Transverse colon (tissue), 4 donors: ENCODE data around the gene RTN3. TPM values are rescaled to one million over a fixed set of nuclear protein-coding genes. Genes with fewer than 3 reads are reported as not detected.

Source experiments
- DNase-seq: peaks from one replicate; pipeline ENCODE4 v3.0.0-alpha.2; 2019
- H3K27ac ChIP-seq, 4 donors: fragments of 200-600 bp; sonication (generic); 2 replicates each; pipeline ENCODE4 v1.5.1; 2016 to 2018; ENCODE audit warnings: inconsistent platforms in 4 of 4
- H3K27me3 ChIP-seq: fragments of 200-600 bp; sonication (generic); 2 replicates; pipeline ENCODE4 v1.5.1; 2017; ENCODE audit warnings: inconsistent platforms
- H3K36me3 ChIP-seq, 4 donors: fragments of 200-600 bp; sonication (generic); 2 replicates each; pipeline ENCODE4 v1.5.1; 2017 to 2019; ENCODE audit warnings: inconsistent platforms in 4 of 4
- H3K4me1 ChIP-seq, 4 donors: fragments of 200-600 bp; sonication (generic); 2 replicates each; pipeline ENCODE4 v1.5.1; 2017 to 2020; ENCODE audit warnings: inconsistent platforms in 4 of 4
- H3K4me3 ChIP-seq, 4 donors: fragments of 200-600 bp; sonication (generic); 1 replicate in 1 of 4; 2 replicates in 3 of 4; pipeline versions ENCODE4 v1.5.1 to v1.6.1; 2017 to 2019; ENCODE audit warnings: inconsistent platforms in 4 of 4
- H3K9me3 ChIP-seq, 2 donors: fragments of 200-600 bp; sonication (generic); 2 replicates each; pipeline ENCODE4 v1.5.1; 2017 to 2019; ENCODE audit warnings: inconsistent platforms in 2 of 2
- EP300 ChIP-seq: sonication (generic); formaldehyde crosslinking; IDR thresholded peaks from one replicate; pipeline ENCODE4 v1.6.1; 2017; ENCODE audit warnings: antibody characterized with exemption, low read depth
- POLR2A ChIP-seq: fragments of 450-650 bp; IDR thresholded peaks from one replicate; pipeline ENCODE4 v1.6.1; 2016; ENCODE audit warnings: antibody characterized with exemption, mild to moderate bottlenecking, moderate library complexity
- POLR2AphosphoS5 ChIP-seq, 3 donors: sonication (generic); formaldehyde crosslinking; IDR thresholded peaks; one replicate each; pipeline ENCODE4 v1.6.1; 2016; ENCODE audit warnings: antibody characterized with exemption in 3 of 3
- WGBS, 2 donors: methylation state at CpG; one replicate each; pipeline ENCODE4 v1.1.5; 2018; ENCODE audit warnings: low coverage in 1 of 2; 5-methylcytosine and 5-hydroxymethylcytosine counted together
- in situ Hi-C, 4 donors: fragments of 200-750 bp; cut with MboI; loops; one replicate each; pipeline versions ENCODE4 v1.15.0 to v1.15.1; 2017; ENCODE audit warnings: low sequenced_read_pairs in 3 of 4, low pct_ligation_motif_present in 1 of 4, low pct_unique_long_range_greater_than_20kb in 1 of 4
- intact Hi-C: fragments of 100-400 bp; cut with DNase I; formaldehyde crosslinking; loops from one replicate; pipeline ENCODE4 v1.15.1; 2023; ENCODE audit warnings: low total_unique reads
- total RNA-seq, 4 donors: library from RNA; depleted of rRNA; stranded (reverse); fragments of >200 nt; gene quantifications; one replicate each; pipeline ENCODE4 v1.1.0, GENCODE V29; 2016
- TF ChIP-seq, protein P1 (sequence below), 5 experiments: fragments of 200-600 bp in 3 of 5; fragments of 450-650 bp in 2 of 5; sonication (generic) in 3 of 5; IDR thresholded peaks; 1 replicate in 2 of 5; 2 replicates in 3 of 5; pipeline ENCODE4 v1.5.1; 2016 to 2017; ENCODE audit warnings: antibody characterized with exemption in 5 of 5, inconsistent platforms in 3 of 5, mild to moderate bottlenecking in 2 of 5, moderate library complexity in 1 of 5

Gene RTN3
- total RNA-seq, 4 donors from 2014 or later = 44.8 to 187 (median 117) TPM

DNA sequence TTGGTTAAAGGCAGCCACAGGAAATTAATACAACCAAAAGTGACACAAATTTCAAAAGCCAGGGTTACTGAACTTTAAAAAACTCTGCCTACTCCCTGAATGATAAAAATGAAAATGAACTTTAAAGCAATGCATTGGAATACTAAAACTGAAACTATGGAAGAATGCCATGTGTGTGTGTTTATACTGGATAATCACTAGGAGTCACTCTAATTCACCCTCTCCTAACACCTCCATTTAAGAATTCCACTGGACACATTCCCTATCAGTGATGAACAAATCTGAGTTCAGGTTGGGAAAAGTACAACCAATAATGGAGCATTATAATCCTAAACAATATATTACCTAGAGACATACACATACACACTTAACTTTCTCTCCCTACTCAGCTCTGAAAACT lies 39.6 kb upstream of the RTN3 start:
- Histone ChIP-seq H3K27ac (no peak overlapping the region), H3K9me3 (no peaks in the 10 kb centered on the region), H3K36me3 (peaks cover 0 to 43% (median 16%) of the 10 kb centered on the region in 4 donors), H3K27me3 (no peaks in the 10 kb centered on the region), H3K4me3 (no peak overlapping the region), H3K4me1 (no peaks in the 10 kb centered on the region)
- intact Hi-C loops (no loop called here), in situ Hi-C loops (loop anchor here in 3 of 4 donors (10.0 to 25.0 kb wide), 2 partner anchors 93 to 96 kb away; no protein-coding TSS in a partner anchor)
- TF ChIP-seq EP300 = no peak
- no peak for DNase-seq

GRCh38 chr11:63643205-63643604 lies 38.1 kb upstream of the RTN3 start:
- Histone ChIP-seq H3K4me3 (no peak overlapping the region), H3K9me3 (no peaks in the 10 kb centered on the region), H3K27me3 (no peaks in the 10 kb centered on the region), H3K36me3 (peaks cover 0 to 43% (median 21%) of the 10 kb centered on the region in 4 donors), H3K4me1 (no peaks in the 10 kb centered on the region), H3K27ac (no peak overlapping the region)
- no peak for DNase-seq
- intact Hi-C loops = no loop called here
- in situ Hi-C loops = loop anchor here in 3 of 4 donors (10.0 to 25.0 kb wide), 2 partner anchors 92 to 94 kb away; no protein-coding TSS in a partner anchor
- WGBS, 2 donors = 92 to 100% methylated on average over 1 to 3 of the region's 3 CpGs
- TF ChIP-seq POLR2A (no peak), POLR2AphosphoS5 (IDR thresholded peaks at IDR 0.05) (no peak), EP300 (no peak)
- TF ChIP-seq, protein P1, sequence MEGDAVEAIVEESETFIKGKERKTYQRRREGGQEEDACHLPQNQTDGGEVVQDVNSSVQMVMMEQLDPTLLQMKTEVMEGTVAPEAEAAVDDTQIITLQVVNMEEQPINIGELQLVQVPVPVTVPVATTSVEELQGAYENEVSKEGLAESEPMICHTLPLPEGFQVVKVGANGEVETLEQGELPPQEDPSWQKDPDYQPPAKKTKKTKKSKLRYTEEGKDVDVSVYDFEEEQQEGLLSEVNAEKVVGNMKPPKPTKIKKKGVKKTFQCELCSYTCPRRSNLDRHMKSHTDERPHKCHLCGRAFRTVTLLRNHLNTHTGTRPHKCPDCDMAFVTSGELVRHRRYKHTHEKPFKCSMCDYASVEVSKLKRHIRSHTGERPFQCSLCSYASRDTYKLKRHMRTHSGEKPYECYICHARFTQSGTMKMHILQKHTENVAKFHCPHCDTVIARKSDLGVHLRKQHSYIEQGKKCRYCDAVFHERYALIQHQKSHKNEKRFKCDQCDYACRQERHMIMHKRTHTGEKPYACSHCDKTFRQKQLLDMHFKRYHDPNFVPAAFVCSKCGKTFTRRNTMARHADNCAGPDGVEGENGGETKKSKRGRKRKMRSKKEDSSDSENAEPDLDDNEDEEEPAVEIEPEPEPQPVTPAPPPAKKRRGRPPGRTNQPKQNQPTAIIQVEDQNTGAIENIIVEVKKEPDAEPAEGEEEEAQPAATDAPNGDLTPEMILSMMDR (IDR thresholded peaks at IDR 0.05) = no peak

DNA sequence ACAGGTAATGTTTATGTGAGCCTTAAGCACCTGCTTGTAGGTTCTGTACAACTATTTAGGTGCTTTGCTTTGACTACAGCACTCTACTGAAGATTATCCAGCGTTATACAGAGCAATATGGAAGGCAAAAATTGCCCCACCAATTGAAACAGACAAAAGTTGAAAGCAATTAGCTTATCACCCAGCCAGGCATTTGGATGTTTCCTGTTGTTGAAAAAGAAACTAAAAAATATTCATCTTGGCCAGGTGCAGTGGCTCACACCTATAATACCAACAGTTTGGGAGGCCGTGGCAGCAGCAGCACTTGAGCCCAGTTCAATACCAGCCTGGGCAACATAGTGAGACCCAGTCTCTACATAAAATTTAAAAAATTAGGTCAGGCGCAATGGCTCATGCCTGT lies 28.6 kb upstream of the RTN3 start:
- DNase-seq = no peak
- H3K9me3 ChIP-seq = no peaks in the 10 kb centered on the region
- H3K27me3 ChIP-seq = no peaks in the 10 kb centered on the region
- TF ChIP-seq, protein P1 (IDR thresholded peaks at IDR 0.05) = no peak
- TF ChIP-seq POLR2AphosphoS5 (IDR thresholded peaks at IDR 0.05) (no peak), POLR2A (no peak), EP300 (no peak)
- 40 to 81% methylated on average over 1 to 3 of the region's 3 CpGs for WGBS, 2 donors
- no peaks in the 10 kb centered on the region for H3K4me1 ChIP-seq
- H3K27ac ChIP-seq = no peak overlapping the region
- H3K4me3 ChIP-seq = no peak overlapping the region
- in situ Hi-C loops = no loop called here
- intact Hi-C loops = no loop called here
- peaks cover 0 to 60% (median 16%) of the 10 kb centered on the region in 4 donors for H3K36me3 ChIP-seq

DNA sequence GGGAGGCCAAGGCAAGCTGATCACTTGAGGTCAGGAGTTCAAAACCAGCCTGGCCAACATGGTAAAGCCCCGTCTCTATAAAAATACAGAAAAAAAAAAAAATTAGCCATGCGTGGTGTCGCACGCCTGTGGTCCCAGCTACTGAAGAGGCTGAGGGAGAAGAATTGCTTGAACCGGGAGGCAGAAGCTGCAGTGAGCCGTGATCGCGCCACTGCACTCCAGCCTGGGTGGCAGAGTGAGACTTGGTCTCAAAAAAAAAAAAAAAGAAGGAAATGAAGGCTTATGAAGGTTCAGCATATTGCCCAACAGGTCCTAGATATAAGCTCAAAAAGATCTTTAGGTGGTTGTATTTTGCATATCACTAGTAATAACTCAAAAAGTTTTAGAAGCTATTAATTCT lies 20.3 kb upstream of the RTN3 start:
- in situ Hi-C loops = no loop called here
- peaks cover 5 to 27% (median 12%) of the 10 kb centered on the region in 4 donors for H3K4me1 ChIP-seq
- H3K36me3 ChIP-seq = peaks cover 0 to 9% (median 4%) of the 10 kb centered on the region in 4 donors
- H3K27ac ChIP-seq = no peak overlapping the region
- DNase-seq = no peak
- no peak for TF ChIP-seq POLR2AphosphoS5 (IDR thresholded peaks at IDR 0.05)
- TF ChIP-seq EP300 = no peak
- no peaks in the 10 kb centered on the region for H3K9me3 ChIP-seq
- no peaks in the 10 kb centered on the region for H3K27me3 ChIP-seq
- 80 to 93% methylated on average over 4 to 8 of the region's 8 CpGs for WGBS, 2 donors
- intact Hi-C loops = no loop called here
- no peak overlapping the region for H3K4me3 ChIP-seq

DNA sequence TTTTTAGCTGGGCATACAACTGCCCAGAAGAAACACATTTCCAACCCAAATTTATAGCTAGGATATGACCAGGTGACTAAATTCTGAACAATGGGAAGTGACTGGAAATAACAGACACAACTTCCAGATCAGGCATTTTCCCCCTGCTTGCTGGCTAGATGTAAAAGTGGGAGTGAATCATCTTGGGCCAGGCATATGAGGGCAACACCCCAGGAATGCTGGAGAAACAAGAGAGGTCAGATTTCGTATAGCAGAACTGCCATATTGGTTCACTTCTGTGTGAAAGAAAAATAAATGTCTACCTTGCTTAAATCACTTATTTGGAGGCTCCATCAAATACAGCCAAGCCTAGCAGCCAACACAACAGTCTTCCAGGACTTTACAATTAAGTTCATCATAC lies 17.5 kb upstream of the RTN3 start:
- peaks cover 13 to 47% (median 28%) of the 10 kb centered on the region in 4 donors for H3K4me1 ChIP-seq
- in situ Hi-C loops (no loop called here), intact Hi-C loops (no loop called here)
- H3K9me3 ChIP-seq = no peaks in the 10 kb centered on the region
- no peak for DNase-seq
- no peak overlapping the region for H3K27ac ChIP-seq
- H3K4me3 ChIP-seq = no peak overlapping the region
- TF ChIP-seq POLR2AphosphoS5 (IDR thresholded peaks at IDR 0.05) = no peak
- TF ChIP-seq, protein P1 (IDR thresholded peaks at IDR 0.05) = no peak
- TF ChIP-seq POLR2A = no peak
- TF ChIP-seq EP300 = no peak
- WGBS, 2 donors = 0% methylated on average over 1 of the region's 1 CpG
- H3K27me3 ChIP-seq = no peaks in the 10 kb centered on the region
- no peaks in the 10 kb centered on the region for H3K36me3 ChIP-seq
